ENCODE results near the gene AKAIN1. TPM values are rescaled to one million over a fixed set of nuclear protein-coding genes. Genes with fewer than 3 reads are reported as not detected.

Gene AKAIN1
- not detected for total RNA-seq
- long read RNA-seq = 0 reads

DNA sequence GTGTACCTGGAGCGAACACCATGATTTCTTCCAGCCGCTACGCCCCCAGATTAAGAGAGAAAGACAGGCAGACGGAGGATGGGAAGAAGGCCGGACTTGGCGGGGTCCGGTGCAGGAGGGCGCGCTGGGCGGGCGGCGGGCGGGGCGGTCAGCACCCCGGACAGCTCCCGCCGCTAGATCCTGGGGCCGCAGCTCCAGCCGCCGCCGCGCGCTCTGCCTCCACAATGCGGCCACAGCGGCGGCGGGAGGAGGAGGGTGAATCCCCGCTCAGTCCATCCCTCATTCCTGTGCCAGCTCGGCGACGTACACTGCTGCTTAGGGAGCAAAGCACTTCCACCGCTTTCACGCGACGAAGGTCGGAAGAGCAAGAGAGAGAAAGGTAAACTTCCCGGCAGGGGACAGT, at the start of gene AKAIN1:
AKAIN1 (minus strand) TSS at position 226 of the 403 bp plus-strand sequence; CDS start at position 22, 204 bp downstream.
- ATAC-seq (peak; percentile 65), DNase-seq (peak in 1 of 2 donors; percentile 15)
- intact Hi-C loops (cut with DNase I, micrococcal nuclease) = no loop called here

DNA sequence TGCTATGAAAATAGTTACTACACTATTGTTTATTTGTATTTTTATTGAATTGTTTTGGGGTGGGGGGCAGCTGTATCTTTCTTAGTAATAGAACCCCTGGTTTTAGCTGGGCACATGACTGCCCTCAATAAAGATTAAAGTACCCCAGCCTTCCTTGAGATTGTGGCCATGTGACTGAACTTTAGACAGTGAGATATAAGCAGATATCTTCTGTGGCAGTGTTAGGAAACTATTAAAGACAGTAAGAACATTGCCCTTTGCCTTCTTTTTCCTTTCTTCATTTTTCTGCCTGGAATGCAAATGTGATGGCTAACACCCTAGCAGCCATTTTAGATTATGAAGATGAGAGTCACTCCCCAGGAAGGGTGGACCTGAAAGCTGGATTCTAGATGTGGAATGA, 47.9 kb upstream of the AKAIN1 start:
- DNase-seq = no peak
- intact Hi-C loops (cut with DNase I, micrococcal nuclease) = no loop called here
- ATAC-seq = peak; percentile 24

- intact Hi-C loops (cut with DNase I, micrococcal nuclease) = loop anchor here in 1 of 2 donors (5.0 kb wide), 1 partner anchor 53 kb away; no protein-coding TSS in a partner anchor
- DNase-seq (no peak), ATAC-seq (no peak)
These were observed 42.4 kb upstream of the AKAIN1 start for GRCh38 chr18:5239447-5239846.

- intact Hi-C loops (cut with DNase I, micrococcal nuclease) = loop anchor here in 1 of 2 donors (5.0 kb wide), 1 partner anchor 54 kb away; no protein-coding TSS in a partner anchor
- peak; percentile 79 to 82 for DNase-seq
- peak; percentile 85 for ATAC-seq
These were observed 41.4 kb upstream of the AKAIN1 start for GRCh38 chr18:5238371-5238976.

GRCh38 chr18:5237723-5238370, 40.8 kb upstream of the AKAIN1 start:
- DNase-seq (peak; percentile 83 to 92), ATAC-seq (peak; percentile 94)
- intact Hi-C loops (cut with DNase I, micrococcal nuclease) = loop anchor here in 1 of 2 donors (5.0 kb wide), 1 partner anchor 54 kb away; no protein-coding TSS in a partner anchor

GRCh38 chr18:5237083-5237722, 40.1 kb upstream of the AKAIN1 start:
- intact Hi-C loops (cut with DNase I, micrococcal nuclease) = loop anchor here in 1 of 2 donors (5.0 kb wide), 1 partner anchor 55 kb away; no protein-coding TSS in a partner anchor
- peak in 1 of 2 donors; percentile 24 for DNase-seq
- ATAC-seq = peak; percentile 45

GRCh38 chr18:5214583-5215351, 17.7 kb upstream of the AKAIN1 start:
- ATAC-seq (no peak), DNase-seq (no peak)
- intact Hi-C loops (cut with DNase I, micrococcal nuclease) = no loop called here

GRCh38 chr18:5207471-5208150, 10.6 kb upstream of the AKAIN1 start:
- DNase-seq = no peak
- intact Hi-C loops (cut with DNase I, micrococcal nuclease) = no loop called here
- no peak for ATAC-seq

DNA sequence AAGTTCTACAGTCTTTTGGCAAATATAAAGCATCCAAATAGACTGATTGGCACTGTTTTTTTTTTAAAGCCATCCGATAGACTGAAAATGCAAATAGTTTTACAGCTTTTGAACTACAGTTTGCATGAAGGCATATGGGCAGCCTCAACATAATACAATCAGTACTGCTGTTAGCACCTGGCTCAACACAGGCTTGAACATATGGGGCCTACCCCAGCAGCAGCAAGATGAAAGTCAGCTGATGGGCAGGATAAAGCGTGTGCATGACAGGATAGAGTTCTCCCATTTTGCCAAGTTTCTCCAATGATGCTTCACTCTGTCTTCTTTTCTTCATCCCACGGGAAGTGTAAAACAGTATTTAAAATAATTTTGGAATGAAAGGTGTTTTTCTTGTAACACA, 1.3 kb upstream of the AKAIN1 start:
- intact Hi-C loops (cut with DNase I, micrococcal nuclease) = no loop called here
- ATAC-seq = no peak
- DNase-seq = no peak

DNA sequence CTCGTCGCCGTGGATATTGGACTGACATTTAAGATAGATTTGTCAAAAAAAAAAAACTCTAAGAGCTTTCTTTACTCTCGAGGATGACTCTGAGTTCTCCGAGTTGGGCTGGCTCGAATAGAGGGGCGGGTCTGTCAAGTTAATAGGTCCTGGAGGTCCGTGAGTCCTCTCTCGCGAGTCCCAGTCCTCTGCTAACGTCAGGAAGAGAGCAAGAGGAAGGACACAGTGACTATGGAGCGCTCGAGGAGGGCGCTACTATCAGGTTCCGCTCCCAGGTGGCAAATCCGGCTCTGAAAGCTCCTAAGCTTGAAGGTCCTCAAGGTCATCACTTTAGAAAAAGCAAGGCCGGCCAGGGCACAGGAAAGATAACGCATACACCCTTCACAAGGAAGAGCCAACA, 404 bp upstream of the AKAIN1 start:
- intact Hi-C loops (cut with DNase I, micrococcal nuclease) = no loop called here
- DNase-seq = no peak

GRCh38 chr18:5196253-5197031, 615 bp downstream of the AKAIN1 start:
- intact Hi-C loops (cut with DNase I, micrococcal nuclease) = no loop called here
- ATAC-seq (no peak), DNase-seq (no peak)

More for the DNA sequence above, 404 bp upstream of the AKAIN1 start:
- no peak for ATAC-seq

GRCh38 chr18:5195656-5196055, 1.4 kb downstream of the AKAIN1 start:
- intact Hi-C loops (cut with DNase I, micrococcal nuclease) = no loop called here
- no peak for ATAC-seq
- no peak for DNase-seq

DNA sequence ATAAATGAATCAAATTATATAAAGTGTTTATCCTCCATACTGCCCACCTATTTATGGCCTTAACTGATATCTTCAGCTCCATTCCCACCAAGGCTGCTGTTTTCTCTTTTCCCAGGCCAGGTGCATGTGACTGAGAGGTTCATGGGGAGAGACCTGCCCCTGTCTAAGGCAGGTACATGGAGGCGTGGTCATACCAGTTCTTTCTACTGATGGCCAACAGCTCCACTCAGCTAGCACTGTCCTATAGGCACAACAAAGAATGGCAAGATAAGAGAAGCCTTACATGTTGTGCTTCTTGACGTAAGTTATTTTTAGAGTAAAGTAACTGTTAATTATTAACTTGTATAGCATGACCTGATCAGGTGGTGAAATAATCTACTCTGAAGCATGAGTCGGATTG, 16.8 kb downstream of the AKAIN1 start:
- no peak for DNase-seq
- peak; percentile 38 for ATAC-seq
- intact Hi-C loops (cut with DNase I, micrococcal nuclease) = no loop called here

- intact Hi-C loops (cut with DNase I, micrococcal nuclease) = no loop called here
- no peak for DNase-seq
- no peak for ATAC-seq
These were observed 18.5 kb downstream of the AKAIN1 start for GRCh38 chr18:5178519-5178918.

GRCh38 chr18:5175378-5175777, 21.7 kb downstream of the AKAIN1 start:
- ATAC-seq = no peak
- no peak for DNase-seq
- intact Hi-C loops (cut with DNase I, micrococcal nuclease) = no loop called here

- no peak for ATAC-seq
- intact Hi-C loops (cut with DNase I, micrococcal nuclease) = no loop called here
- DNase-seq = no peak
These were observed 23.4 kb downstream of the AKAIN1 start for GRCh38 chr18:5173646-5174045.

DNA sequence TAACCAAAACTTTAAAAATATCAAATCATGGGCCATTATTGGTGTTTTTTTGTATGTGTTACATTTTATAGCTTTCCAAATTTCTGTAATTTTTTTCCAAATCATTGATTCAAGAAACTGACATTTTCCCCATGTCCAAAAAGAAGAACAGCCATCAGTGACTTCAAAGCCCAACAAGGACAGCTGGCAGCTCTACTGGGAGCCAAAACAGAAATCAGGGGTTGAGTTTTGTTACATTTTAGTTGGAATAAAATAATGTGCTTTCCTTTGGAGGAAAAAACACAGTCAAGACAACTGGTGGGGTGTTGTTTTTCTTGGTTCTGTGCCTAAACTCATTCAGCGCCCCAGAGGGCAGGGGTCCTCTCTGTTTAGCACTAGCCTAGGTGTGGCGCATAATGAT, 23.8 kb downstream of the AKAIN1 start:
- no peak for DNase-seq
- ATAC-seq = no peak
- intact Hi-C loops (cut with DNase I, micrococcal nuclease) = no loop called here

DNA sequence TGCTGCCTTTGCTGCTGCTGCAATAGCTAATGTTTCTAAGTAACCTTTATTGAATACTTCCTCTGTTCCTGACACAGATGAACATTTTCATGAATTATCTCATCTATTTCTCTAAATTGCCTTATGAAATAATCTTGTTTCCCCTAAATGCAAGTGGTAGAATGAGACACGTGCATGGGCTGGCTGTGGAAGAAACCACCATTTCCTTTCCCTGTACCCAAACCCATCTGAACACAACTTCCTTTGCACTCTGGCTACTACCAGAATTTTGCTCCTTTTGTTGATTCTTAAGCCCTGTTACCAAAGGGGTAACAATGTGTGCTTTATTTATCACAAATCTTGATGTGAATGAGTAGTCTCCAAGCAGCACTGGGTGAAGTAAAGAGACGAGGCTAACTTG, 29.2 kb downstream of the AKAIN1 start:
- intact Hi-C loops (cut with DNase I, micrococcal nuclease) = no loop called here
- ATAC-seq (no peak), DNase-seq (no peak)
